Measurements from ENCODE around the gene AHCYL2.

DNA sequence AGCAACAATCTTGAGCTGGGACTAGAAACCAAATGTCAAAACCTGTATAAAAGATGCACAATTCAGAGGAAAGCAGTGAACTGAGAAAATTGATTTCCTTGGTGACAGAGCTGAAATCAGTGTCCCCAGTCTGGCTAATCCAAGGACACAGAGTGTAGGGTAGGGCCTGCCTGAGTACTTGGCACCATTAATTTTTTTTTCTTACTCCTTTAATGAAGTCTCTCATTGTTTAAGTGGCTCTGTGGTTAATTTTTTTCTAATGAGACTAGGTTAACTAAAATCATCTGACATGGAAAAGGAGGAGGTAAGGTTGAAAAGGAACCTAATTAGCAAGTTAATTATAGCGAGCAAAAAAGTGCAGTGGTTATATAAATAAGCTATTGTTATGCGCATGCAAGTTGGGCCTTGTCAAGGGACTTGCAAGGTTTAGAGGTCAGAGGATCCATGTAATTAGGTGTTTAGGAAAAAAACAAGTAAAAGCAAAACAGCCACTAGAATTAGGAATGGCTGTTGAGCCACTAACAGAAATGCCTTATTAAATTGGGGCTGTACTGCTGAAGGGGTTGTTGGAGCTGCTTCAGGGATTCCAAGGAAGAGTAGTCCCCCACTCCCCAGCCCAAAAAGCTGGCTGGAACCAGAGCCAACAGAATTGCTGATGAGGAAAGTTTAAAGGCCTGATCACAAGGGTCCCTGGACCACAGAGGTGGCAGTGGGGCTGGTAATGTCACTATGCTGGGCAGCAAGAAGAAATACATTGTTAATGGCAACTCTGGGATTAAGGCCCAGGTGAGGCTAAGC lies 150.5 kb downstream of the AHCYL2 start:
- TF ChIP-seq YY1 (IDR thresholded peaks at IDR 0.05; ENCODE audit: extremely low read depth, insufficient replicate concordance, low read depth, low read length) = no peak
- TF ChIP-seq, protein P1, sequence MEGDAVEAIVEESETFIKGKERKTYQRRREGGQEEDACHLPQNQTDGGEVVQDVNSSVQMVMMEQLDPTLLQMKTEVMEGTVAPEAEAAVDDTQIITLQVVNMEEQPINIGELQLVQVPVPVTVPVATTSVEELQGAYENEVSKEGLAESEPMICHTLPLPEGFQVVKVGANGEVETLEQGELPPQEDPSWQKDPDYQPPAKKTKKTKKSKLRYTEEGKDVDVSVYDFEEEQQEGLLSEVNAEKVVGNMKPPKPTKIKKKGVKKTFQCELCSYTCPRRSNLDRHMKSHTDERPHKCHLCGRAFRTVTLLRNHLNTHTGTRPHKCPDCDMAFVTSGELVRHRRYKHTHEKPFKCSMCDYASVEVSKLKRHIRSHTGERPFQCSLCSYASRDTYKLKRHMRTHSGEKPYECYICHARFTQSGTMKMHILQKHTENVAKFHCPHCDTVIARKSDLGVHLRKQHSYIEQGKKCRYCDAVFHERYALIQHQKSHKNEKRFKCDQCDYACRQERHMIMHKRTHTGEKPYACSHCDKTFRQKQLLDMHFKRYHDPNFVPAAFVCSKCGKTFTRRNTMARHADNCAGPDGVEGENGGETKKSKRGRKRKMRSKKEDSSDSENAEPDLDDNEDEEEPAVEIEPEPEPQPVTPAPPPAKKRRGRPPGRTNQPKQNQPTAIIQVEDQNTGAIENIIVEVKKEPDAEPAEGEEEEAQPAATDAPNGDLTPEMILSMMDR (IDR thresholded peaks at IDR 0.05 in 2 of 3, conservative IDR thresholded peaks at IDR 0.05 in 1 of 3; ENCODE audit: borderline replicate concordance in 1 of 3, insufficient read depth in 1 of 3, low read depth in 2 of 3, low read length in 2 of 3) = no peak
- no peak for TF ChIP-seq SRF (IDR thresholded peaks at IDR 0.05; ENCODE audit: low read depth)
- TF ChIP-seq EZH2phosphoT487 (IDR thresholded peaks at IDR 0.05; ENCODE audit: borderline replicate concordance) = no peak
- no peak for TF ChIP-seq EZH2 (IDR thresholded peaks at IDR 0.05)
- no peak for TF ChIP-seq TCF7L2 (IDR thresholded peaks at IDR 0.05; ENCODE audit: borderline replicate concordance, extremely low read depth, insufficient read depth, insufficient read length)
- no peak for TF ChIP-seq SIN3A (IDR thresholded peaks at IDR 0.05; ENCODE audit: low read depth)

Measured in HCT116 (cell line).